ENCODE data around the gene MAGEA9. TPM values are rescaled to one million over a fixed set of nuclear protein-coding genes. Genes with fewer than 3 reads are reported as not detected.

The MAGEA9 gene
- total and polyA plus RNA-seq, 2 experiments from 2014 or later, result not detected

GRCh38 chrX:149818652-149819051 lies 36.9 kb downstream of the MAGEA9 start:
- Histone ChIP-seq H3K36me3 (no peaks in the 10 kb centered on the region), H3K27ac (no peak overlapping the region), H3K4me3 (no peak overlapping the region), H3K4me1 (ENCODE audit: low read depth) (no peaks in the 10 kb centered on the region), H3K9me3 (ENCODE audit: low read depth) (no peaks in the 10 kb centered on the region), H3K27me3 (no peaks in the 10 kb centered on the region)
- no peak for DNase-seq (ENCODE audit: low read depth in 1 of 2, low spot score in 1 of 2)
- TF ChIP-seq CTCF (IDR thresholded peaks at IDR 0.05; ENCODE audit: low read depth, low read length), result no peak

GRCh38 chrX:149819371-149819770 lies 37.6 kb downstream of the MAGEA9 start:
- Histone ChIP-seq H3K36me3 (no peaks in the 10 kb centered on the region), H3K4me3 (no peak overlapping the region), H3K4me1 (ENCODE audit: low read depth) (no peaks in the 10 kb centered on the region), H3K27me3 (no peaks in the 10 kb centered on the region), H3K9me3 (ENCODE audit: low read depth) (no peaks in the 10 kb centered on the region), H3K27ac (no peak overlapping the region)
- TF ChIP-seq CTCF (IDR thresholded peaks at IDR 0.05; ENCODE audit: low read depth, low read length), result no peak
- DNase-seq (ENCODE audit: low read depth in 1 of 2, low spot score in 1 of 2), result no peak

- H3K27ac ChIP-seq, result no peak overlapping the region
Observed at GRCh38 chrX:149825424-149825823, 43.7 kb downstream of the MAGEA9 start.

GRCh38 chrX:149827254-149827653 lies 45.5 kb downstream of the MAGEA9 start:
- DNase-seq (ENCODE audit: low read depth in 1 of 2, low spot score in 1 of 2), result no peak
- no peaks in the 10 kb centered on the region for H3K4me1 ChIP-seq (ENCODE audit: low read depth)
- no peak overlapping the region for H3K4me3 ChIP-seq
- no peak overlapping the region for H3K27ac ChIP-seq
- H3K36me3 ChIP-seq, result no peaks in the 10 kb centered on the region
- no peaks in the 10 kb centered on the region for H3K27me3 ChIP-seq
- no peak for TF ChIP-seq CTCF (IDR thresholded peaks at IDR 0.05; ENCODE audit: low read depth, low read length)
- H3K9me3 ChIP-seq (ENCODE audit: low read depth), result no peaks in the 10 kb centered on the region

More at GRCh38 chrX:149825424-149825823, 43.7 kb downstream of the MAGEA9 start:
- peak; percentile 43 for TF ChIP-seq CTCF (IDR thresholded peaks at IDR 0.05; ENCODE audit: low read depth, low read length)
- DNase-seq (ENCODE audit: low read depth in 1 of 2, low spot score in 1 of 2), result peak; percentile 19 to 52
- no peaks in the 10 kb centered on the region for H3K27me3 ChIP-seq
- H3K9me3 ChIP-seq (ENCODE audit: low read depth), result no peaks in the 10 kb centered on the region
- no peaks in the 10 kb centered on the region for H3K36me3 ChIP-seq
- H3K4me1 ChIP-seq (ENCODE audit: low read depth), result no peaks in the 10 kb centered on the region
- no peak overlapping the region for H3K4me3 ChIP-seq

GRCh38 chrX:149829751-149830191 lies 48.0 kb downstream of the MAGEA9 start:
- H3K4me1 ChIP-seq (ENCODE audit: low read depth), result no peaks in the 10 kb centered on the region
- peak overlapping the region; percentile 80 for H3K27ac ChIP-seq
- H3K36me3 ChIP-seq, result no peaks in the 10 kb centered on the region
- no peaks in the 10 kb centered on the region for H3K9me3 ChIP-seq (ENCODE audit: low read depth)
- H3K27me3 ChIP-seq, result no peaks in the 10 kb centered on the region
- peak overlapping the region; percentile 18 for H3K4me3 ChIP-seq
- TF ChIP-seq CTCF (IDR thresholded peaks at IDR 0.05; ENCODE audit: low read depth, low read length), result no peak
- peak in 1 of 2 donors; percentile 33 for DNase-seq (ENCODE audit: low read depth in 1 of 2, low spot score in 1 of 2)
